K562 (cell line): ENCODE results near the gene GGA2. TPM values are rescaled to one million over a fixed set of nuclear protein-coding genes. Genes with fewer than 3 reads are reported as not detected.
A peak's percentile ranks its signal among the peaks of the same experiment; 100 is the strongest.

Source experiments
- ATAC-seq: fragments of 200-7000 bp; cut with Tn5 transposase; 3 replicates; pipeline ENCODE4 v1.9.1; 2020; ENCODE audit warnings: moderate library complexity
- BruUV-seq: library from RNA; stranded (reverse); fragments of 400-500 nt; replicated peaks from 2 replicates; lab custom pipeline; 2021; lab: Mats Ljungman, UMichigan
- CTCF ChIA-PET: fragments of 300-600 bp; formaldehyde crosslinking; extraction: SDS; loops from one replicate; lab custom pipeline; 2021; ENCODE audit warnings: low intra/inter-chr PET ratio; lab: Yijun Ruan, JAX
- POLR2A ChIA-PET: fragments of 300-600, 350-650 bp; sonication (Branson Sonifier 250); formaldehyde crosslinking; extraction: SDS; loops from one replicate; lab custom pipeline; 2021; ENCODE audit warnings: antibody characterized with exemption, inconsistent platforms; lab: Yijun Ruan, JAX
- DNase-seq, 4 experiments: peaks; one replicate each; pipeline versions ENCODE4 v3.0.0 to v3.0.0-alpha.2; 2011 to 2018; ENCODE audit warnings: low spot score in 3 of 4, mixed read lengths in 3 of 4; ENCODE audit errors: extremely low read depth in 1 of 4
- FAIRE-seq: peaks from 2 replicates; lab custom pipeline; 2011; peaks lifted over from hg19 to GRCh38; lab: Jason Lieb, UNC
- H2AFZ ChIP-seq: 2 replicates; pipeline ENCODE4 v1.6.0; 2011; ENCODE audit warnings: low read depth, low read length, control low read depth, inconsistent platforms
- H3K27ac ChIP-seq: fragments of 200-600 bp; 3 replicates; pipeline ENCODE4 v1.8.0; 2011; ENCODE audit warnings: low read depth, mild to moderate bottlenecking, control low read depth, inconsistent platforms, low read length, moderate library complexity, mixed read lengths; ENCODE audit errors: extremely low read depth
- H3K27me3 ChIP-seq, 2 experiments: fragments of 300-600 bp in 1 of 2; 2 replicates in 1 of 2; 3 replicates in 1 of 2; pipeline versions ENCODE4 v1.6.0 to v1.8.0; 2011; ENCODE audit warnings: inconsistent platforms in 2 of 2, low read length in 2 of 2, mild to moderate bottlenecking in 1 of 2, mixed read lengths in 1 of 2, moderate library complexity in 1 of 2; ENCODE audit not compliant: control insufficient read depth in 2 of 2, insufficient read depth in 2 of 2
- H3K36me3 ChIP-seq: fragments of 300-600 bp; 3 replicates; pipeline ENCODE4 v1.8.0; 2011; ENCODE audit warnings: mild to moderate bottlenecking, low read length, inconsistent platforms; ENCODE audit not compliant: control insufficient read depth, insufficient read depth
- H3K4me1 ChIP-seq, 2 experiments: fragments of 200-600 bp in 1 of 2; replicated peaks in 1 of 2; 2 replicates in 1 of 2; 3 replicates in 1 of 2; pipeline versions ENCODE4 v1.5.1 to v1.8.0; 2011; ENCODE audit warnings: inconsistent platforms in 2 of 2, low read length in 2 of 2, mild to moderate bottlenecking in 1 of 2, mixed read lengths in 1 of 2, moderate library complexity in 1 of 2; ENCODE audit not compliant: control insufficient read depth in 2 of 2, insufficient read depth in 2 of 2
- H3K4me2 ChIP-seq: 2 replicates; pipeline ENCODE4 v1.6.1; 2011; ENCODE audit warnings: low read length, control low read depth, inconsistent platforms, mixed read lengths; ENCODE audit not compliant: insufficient read depth
- H3K4me3 ChIP-seq: fragments of 200-600 bp; sonication (generic), shearing (Covaris generic); 2 replicates; pipeline ENCODE4 v1.5.1; 2016; ENCODE audit warnings: control low read depth, inconsistent platforms
- H3K79me2 ChIP-seq: fragments of 200-600 bp; 3 replicates; pipeline ENCODE4 v1.8.0; 2011; ENCODE audit warnings: low read length, inconsistent platforms; ENCODE audit not compliant: control insufficient read depth, insufficient read depth
- H3K9ac ChIP-seq, 2 experiments: 2 replicates each; pipeline versions ENCODE4 v1.6.0 to v1.6.1; 2011; ENCODE audit warnings: low read depth in 2 of 2, low read length in 2 of 2, control low read depth in 1 of 2, inconsistent platforms in 1 of 2, mild to moderate bottlenecking in 1 of 2, mixed read lengths in 1 of 2; ENCODE audit not compliant: insufficient read depth in 1 of 2
- H3K9me1 ChIP-seq: one replicate; pipeline ENCODE4 v1.6.0; 2011; ENCODE audit warnings: inconsistent platforms, mild to moderate bottlenecking, low read length, moderate library complexity; ENCODE audit not compliant: control insufficient read depth, insufficient read depth
- H3K9me3 ChIP-seq: replicated peaks from 2 replicates; pipeline ENCODE4 v1.5.1; 2011; ENCODE audit warnings: low read depth, low read length, inconsistent platforms; ENCODE audit not compliant: control insufficient read depth, insufficient read depth
- H4K20me1 ChIP-seq: replicated peaks from 2 replicates; pipeline ENCODE4 v1.6.1; 2011; ENCODE audit warnings: low read length, inconsistent platforms, mixed read lengths; ENCODE audit not compliant: control insufficient read depth, insufficient read depth
- BDP1 ChIP-seq: IDR thresholded peaks from 3 replicates; pipeline ENCODE4 v1.6.1; 2011; ENCODE audit not compliant: insufficient read length, insufficient read depth
- CAMTA2 ChIP-seq: fragments of 250-450 bp; sonication (Bioruptor Pico); conservative IDR thresholded peaks from 2 replicates; pipeline ENCODE4 v1.5.1; 2022
- DACH1 ChIP-seq: fragments of 450-650 bp; IDR thresholded peaks from 2 replicates; pipeline ENCODE4 v1.6.1; 2018; ENCODE audit not compliant: partially characterized antibody
- ESRRB ChIP-seq: fragments of 250-450 bp; sonication (Bioruptor Pico); IDR thresholded peaks from 2 replicates; pipeline ENCODE4 v1.5.0; 2020; ENCODE audit warnings: mild to moderate bottlenecking, moderate library complexity, borderline replicate concordance
- FOXJ3 ChIP-seq: sonication (generic); formaldehyde crosslinking; IDR thresholded peaks from 2 replicates; pipeline ENCODE4 v1.4.0; 2020; ENCODE audit warnings: mild to moderate bottlenecking, missing genetic modification reagents
- ILF3 ChIP-seq: fragments of 450-650 bp; IDR thresholded peaks from 2 replicates; pipeline ENCODE4 v1.6.1; 2018; ENCODE audit warnings: antibody characterized with exemption, mild to moderate bottlenecking, moderate library complexity, borderline replicate concordance
- KAT2B ChIP-seq: IDR thresholded peaks from one replicate; pipeline ENCODE4 v1.6.1; 2012; ENCODE audit warnings: low read depth, mild to moderate bottlenecking, control low read depth, inconsistent platforms, low read length, moderate library complexity
- KDM5B ChIP-seq: fragments of 200-600 bp; sonication (generic); IDR thresholded peaks from 2 replicates; pipeline ENCODE4 v1.6.1; 2012; ENCODE audit warnings: low read depth, mild to moderate bottlenecking, moderate library complexity, low read length, control low read depth, inconsistent platforms; ENCODE audit not compliant: insufficient replicate concordance
- KLF1 ChIP-seq: fragments of 450-650 bp; IDR thresholded peaks from 2 replicates; pipeline ENCODE4 v1.6.1; 2016; ENCODE audit warnings: missing genetic modification characterization, missing compliant biosample characterization
- MEF2A ChIP-seq: IDR thresholded peaks from 2 replicates; pipeline ENCODE4 v1.6.1; 2011; ENCODE audit warnings: low read depth, mild to moderate bottlenecking, low read length, moderate library complexity; ENCODE audit not compliant: control insufficient read depth
- NCOA2 ChIP-seq, 2 experiments: fragments of 450-650 bp; IDR thresholded peaks; 2 replicates each; pipeline ENCODE4 v1.6.1; 2018; ENCODE audit warnings: mild to moderate bottlenecking in 2 of 2, moderate library complexity in 1 of 2; ENCODE audit not compliant: partially characterized antibody in 2 of 2
- RB1 ChIP-seq: fragments of 450-650 bp; IDR thresholded peaks from 2 replicates; pipeline ENCODE4 v1.6.1; 2017; ENCODE audit warnings: low read depth, mild to moderate bottlenecking
- RBFOX2 ChIP-seq: fragments of 200-400 bp; formaldehyde crosslinking; IDR thresholded peaks from 2 replicates; pipeline ENCODE4 v1.6.1; 2017; ENCODE audit warnings: low read depth, mild to moderate bottlenecking, low read length, moderate library complexity
- SOX6 ChIP-seq: fragments of 450-650 bp; IDR thresholded peaks from 2 replicates; pipeline ENCODE4 v1.6.1; 2014; ENCODE audit warnings: mild to moderate bottlenecking
- SRSF3 ChIP-seq: fragments of 200-400 bp; formaldehyde crosslinking; IDR thresholded peaks from 2 replicates; pipeline ENCODE4 v1.6.1; 2016; ENCODE audit warnings: mild to moderate bottlenecking, low read length, moderate library complexity; ENCODE audit not compliant: insufficient read depth
- TSC22D4 ChIP-seq: fragments of 450-650 bp; IDR thresholded peaks from 2 replicates; pipeline ENCODE4 v1.6.1; 2016; ENCODE audit warnings: missing genetic modification characterization, missing biosample characterization, control low read depth
- WHSC1 ChIP-seq: IDR thresholded peaks from one replicate; pipeline ENCODE4 v1.6.1; 2012; ENCODE audit warnings: low read length, control low read depth, inconsistent platforms
- ZKSCAN8 ChIP-seq: fragments of 200-800 bp; sonication (Bioruptor generic); IDR thresholded peaks from 2 replicates; pipeline ENCODE4 v1.6.1; 2016; ENCODE audit warnings: missing genetic modification characterization, missing compliant biosample characterization
- WGBS: fragments of 100-300 bp; shearing (Covaris generic); methylation state at CpG from one replicate; pipeline ENCODE4 v1.1.6; 2016; ENCODE audit warnings: low coverage, mixed read lengths; ENCODE audit not compliant: insufficient coverage; ENCODE audit errors: missing lambda C conversion rate; 5-methylcytosine and 5-hydroxymethylcytosine counted together
- in situ Hi-C: fragments of 300-500 bp; cut with MboI; formaldehyde crosslinking; loops from 4 replicates; pipeline ENCODE4 v1.15.0; 2018; ENCODE audit warnings: inconsistent platforms, mixed read lengths
- intact Hi-C: fragments of 100-400 bp; cut with micrococcal nuclease; formaldehyde crosslinking; loops from 2 replicates; pipeline ENCODE4 v1.14.2; 2022
- polyA plus RNA-seq, 8 experiments: library from polyadenylated mRNA; depleted of rRNA in 4 of 8; stranded (reverse) in 5 of 8; unstranded in 3 of 8; fragments of >200 nt; fragmentation: Nextera tagmentation in 2 of 8; fragmentation: Illumina TruSeq in 1 of 8; extraction: Ambion mirVana in 2 of 8; extraction: Trizol in 1 of 8; gene quantifications; 2 replicates each; pipeline versions ENCODE4 v1.2.1 to v1.2.3, GENCODE V29; 2011 to 2014; ENCODE audit warnings: inconsistent platforms in 1 of 8, missing spikeins in 1 of 8
- total RNA-seq, 7 experiments: library from RNA; depleted of rRNA in 6 of 7; stranded (reverse); fragments of >200 nt in 6 of 7; fragmentation: Illumina TruSeq in 2 of 7; extraction: Trizol in 2 of 7; gene quantifications; 2 replicates each; pipeline versions ENCODE4 v1.2.1 to v1.2.3, GENCODE V29; 2011 to 2021; ENCODE audit warnings: low replicate concordance in 1 of 7

GGA2 gene
- total and polyA plus RNA-seq, 9 of the 15 experiments (the other 6 are each of a cell fraction or from before 2014, with no cell fraction given) = 11.9 to 133 (median 66.3) TPM

GRCh38 chr16:23465179-23465578, 45.1 kb downstream of the GGA2 start:
- TF ChIP-seq WHSC1 = no peak
- TF ChIP-seq ESRRB = no peak
- TF ChIP-seq FOXJ3 (CRISPR knock-in tag) = no peak
- Histone ChIP-seq H3K9me3 (no peaks in the 10 kb centered on the region), H3K27ac (no peak overlapping the region), H3K79me2 (no peaks in the 10 kb centered on the region), H3K9me1 (no peaks in the 10 kb centered on the region), H3K27me3 (no peaks in the 10 kb centered on the region), H3K4me2 (no peak overlapping the region), H3K36me3 (peaks cover 54% of the 10 kb centered on the region; the same call in 2 of the 3 replicates), H2AFZ (no peak overlapping the region), H4K20me1 (0 out of 2 replicates have a peak, but pooled peaks cover 10% of the 10 kb centered on the region), H3K4me3 (no peak overlapping the region), H3K9ac (no peak overlapping the region), H3K4me1 (peaks cover 0 to 5% of the 10 kb centered on the region in 2 experiments; a peak in 3 of 5 replicates)
- BruUV-seq = no TSS peak
- in situ Hi-C loops = no loop called here
- ATAC-seq (peak; percentile 59), DNase-seq (no peak), FAIRE-seq (no peak)
- 100% methylated on average over 2 of the region's 2 CpGs for WGBS
- CTCF ChIA-PET = no interaction called here
- POLR2A ChIA-PET = interaction anchor here (1.2 to 1.8 kb wide), 3 partner anchors 7 to 13 kb away, joined by 3 to 8 read pairs (median 4); partner anchors contain the start of gene COG7
- intact Hi-C loops = no loop called here

- Histone ChIP-seq H3K27me3 (no peaks in the 10 kb centered on the region), H3K4me2 (no peak overlapping the region), H3K79me2 (no peaks in the 10 kb centered on the region), H3K9ac (no peak overlapping the region), H3K36me3 (peaks cover 44% of the 10 kb centered on the region; the same call in 2 of the 3 replicates), H2AFZ (no peak overlapping the region), H3K27ac (no peak overlapping the region), H3K4me3 (no peak overlapping the region), H3K9me1 (no peaks in the 10 kb centered on the region), H4K20me1 (0 out of 2 replicates have a peak, but pooled peaks cover 10% of the 10 kb centered on the region), H3K9me3 (no peaks in the 10 kb centered on the region), H3K4me1 (peaks cover 0 to 5% of the 10 kb centered on the region in 2 experiments; a peak in 3 of 5 replicates)
- FAIRE-seq (no peak), ATAC-seq (no peak), DNase-seq (no peak)
- intact Hi-C loops = no loop called here
- no TSS peak for BruUV-seq
- POLR2A ChIA-PET = interaction anchor here (1.3 to 1.6 kb wide), 2 partner anchors 11 to 93 kb away, joined by 3 to 8 read pairs; partner anchors contain the start of genes COG7, EARS2 and UBFD1
- in situ Hi-C loops = no loop called here
- WGBS = 94% methylated on average over 1 of the region's 1 CpG
- CTCF ChIA-PET = interaction anchor here (0.5 kb wide), 1 partner anchor 26 kb away, joined by 3 read pairs; no protein-coding TSS in a partner anchor
- no peak for TF ChIP-seq DACH1
- no peak for TF ChIP-seq ILF3
- no peak for TF ChIP-seq SOX6
- TF ChIP-seq FOXJ3 (CRISPR knock-in tag) = no peak
- no peak for TF ChIP-seq KDM5B
- TF ChIP-seq TSC22D4 (tag) = no peak
- TF ChIP-seq MEF2A = no peak
- TF ChIP-seq KLF1 = no peak
- TF ChIP-seq CAMTA2 (CRISPR knock-in tag) = no peak
- no peak for TF ChIP-seq RB1
- TF ChIP-seq RBFOX2 = no peak
- no peak for TF ChIP-seq BDP1
- TF ChIP-seq SRSF3 = no peak
- no peak for TF ChIP-seq ZKSCAN8 (CRISPR knock-in tag)
- no peak for TF ChIP-seq KAT2B
- TF ChIP-seq NCOA2 (IDR thresholded peaks at IDR 0.05; ENCODE audit: partially characterized antibody in 2 of 2) = no peak
Measured at GRCh38 chr16:23464196-23464595, 46.1 kb downstream of the GGA2 start.
